Upper lobe of right lung (tissue), 1 donor: ENCODE results near the gene STXBP3. TPM values are rescaled to one million over a fixed set of nuclear protein-coding genes. Genes with fewer than 3 reads are reported as not detected.
"Not testable (repeated sequence)": the region's sequence is repeated elsewhere in the genome, so short reads cannot be mapped to it uniquely, and the experiment has no call there.

Source experiments
- ATAC-seq: fragments of 200-7000 bp; cut with Tn5 transposase; one replicate; pipeline ENCODE4 v1.9.1; 2020; ENCODE audit warnings: mild to moderate bottlenecking, moderate library complexity
- DNase-seq: peaks from one replicate; pipeline ENCODE4 v3.0.0-alpha.2; 2020
- H3K27ac ChIP-seq: fragments of 200-600 bp; one replicate; pipeline ENCODE4 v1.8.0; 2022
- H3K27me3 ChIP-seq: fragments of 200-600 bp; one replicate; pipeline ENCODE4 v1.8.0; 2022; ENCODE audit warnings: mild to moderate bottlenecking
- H3K36me3 ChIP-seq: fragments of 200-600 bp; one replicate; pipeline ENCODE4 v1.8.0; 2022
- H3K4me1 ChIP-seq: fragments of 200-600 bp; one replicate; pipeline ENCODE4 v1.8.0; 2022
- H3K4me3 ChIP-seq: fragments of 200-600 bp; one replicate; pipeline ENCODE4 v1.8.0; 2022; ENCODE audit warnings: mild to moderate bottlenecking
- H3K9me3 ChIP-seq: fragments of 200-600 bp; one replicate; pipeline ENCODE4 v1.8.0; 2022
- CTCF ChIP-seq: fragments of 200-600 bp; IDR thresholded peaks from one replicate; pipeline ENCODE4 v1.8.0; 2022; ENCODE audit warnings: antibody characterized with exemption
- intact Hi-C: fragments of 100-400 bp; cut with DNase I; formaldehyde crosslinking; loops from one replicate; pipeline ENCODE4 v1.11.0; 2022
- total RNA-seq: library from RNA; stranded (reverse); fragmentation: NEBNext Ultra II Directional; extraction: Animal tissue kit (Norgen Biotek cat#: 25700); gene quantifications from one replicate; pipeline ENCODE4 v1.2.1, GENCODE V29; 2021
- donor health status: DM: no; HTN: yes; CAD: no; lungs with severe emphysema.

The STXBP3 gene
- total RNA-seq, 1 donor from 2014 or later = 54.1 TPM

- ATAC-seq = no peak
- intact Hi-C loops = no loop called here
- peaks cover 78% of the 10 kb centered on the region for H3K36me3 ChIP-seq
Observed at GRCh38 chr1:108780937-108781574, 34.6 kb downstream of the STXBP3 start.

GRCh38 chr1:108781575-108781944 lies 35.1 kb downstream of the STXBP3 start:
- ATAC-seq, H3K4me1 ChIP-seq, DNase-seq, H3K27me3 ChIP-seq, H3K27ac ChIP-seq, intact Hi-C loops, H3K9me3 ChIP-seq, H3K4me3 ChIP-seq: not testable (repeated sequence)
- peaks cover 78% of the 10 kb centered on the region for H3K36me3 ChIP-seq

More at GRCh38 chr1:108780937-108781574, 34.6 kb downstream of the STXBP3 start:
- H3K4me3 ChIP-seq = no peak overlapping the region
- DNase-seq = no peak
- no peaks in the 10 kb centered on the region for H3K27me3 ChIP-seq
- H3K4me1 ChIP-seq = no peaks in the 10 kb centered on the region
- peaks cover 8% of the 10 kb centered on the region for H3K9me3 ChIP-seq
- H3K27ac ChIP-seq = no peak overlapping the region
- no peak for TF ChIP-seq CTCF

GRCh38 chr1:108785264-108785663 lies 38.8 kb downstream of the STXBP3 start:
- Histone ChIP-seq H3K9me3 (peaks cover 8% of the 10 kb centered on the region), H3K27me3 (no peaks in the 10 kb centered on the region), H3K36me3 (peaks cover 55% of the 10 kb centered on the region), H3K27ac (no peak overlapping the region), H3K4me1 (no peaks in the 10 kb centered on the region), H3K4me3 (no peak overlapping the region)
- no peak for ATAC-seq
- no peak for DNase-seq
- intact Hi-C loops = no loop called here
- no peak for TF ChIP-seq CTCF

GRCh38 chr1:108785880-108786279 lies 39.4 kb downstream of the STXBP3 start:
- no peak overlapping the region for H3K4me3 ChIP-seq
- peaks cover 52% of the 10 kb centered on the region for H3K36me3 ChIP-seq
- H3K9me3 ChIP-seq = peaks cover 8% of the 10 kb centered on the region
- no peak overlapping the region for H3K27ac ChIP-seq
- DNase-seq = no peak
- H3K4me1 ChIP-seq = no peaks in the 10 kb centered on the region
- no peaks in the 10 kb centered on the region for H3K27me3 ChIP-seq
- no peak for TF ChIP-seq CTCF
- ATAC-seq = no peak
- intact Hi-C loops = no loop called here

- no peak for DNase-seq
- ATAC-seq = no peak
Observed at GRCh38 chr1:108791790-108792189, 45.3 kb downstream of the STXBP3 start.

GRCh38 chr1:108792420-108792819 lies 45.9 kb downstream of the STXBP3 start:
- Histone ChIP-seq H3K27me3 (no peaks in the 10 kb centered on the region), H3K36me3 (peaks cover 49% of the 10 kb centered on the region), H3K4me3 (no peak overlapping the region), H3K9me3 (no peaks in the 10 kb centered on the region), H3K4me1 (no peaks in the 10 kb centered on the region), H3K27ac (no peak overlapping the region)
- intact Hi-C loops = no loop called here
- TF ChIP-seq CTCF = no peak
- ATAC-seq (no peak), DNase-seq (no peak)

More at GRCh38 chr1:108791790-108792189, 45.3 kb downstream of the STXBP3 start:
- Histone ChIP-seq H3K4me1 (no peaks in the 10 kb centered on the region), H3K27me3 (no peaks in the 10 kb centered on the region), H3K9me3 (no peaks in the 10 kb centered on the region), H3K36me3 (peaks cover 42% of the 10 kb centered on the region), H3K27ac (no peak overlapping the region), H3K4me3 (no peak overlapping the region)
- intact Hi-C loops = no loop called here
- no peak for TF ChIP-seq CTCF
